Neural progenitor cell (in vitro differentiated cells): ENCODE results near the gene PTGDR. TPM values are rescaled to one million over a fixed set of nuclear protein-coding genes. Genes with fewer than 3 reads are reported as not detected.

Source experiments
- DNase-seq: peaks from one replicate; pipeline ENCODE4 v3.0.0-alpha.2; 2016; ENCODE audit warnings: low spot score
- H2AFZ ChIP-seq: fragments of 200-600 bp; sonication (generic); replicated peaks from 2 replicates; pipeline ENCODE4 v1.6.1; 2016; ENCODE audit warnings: antibody characterized with exemption
- H3F3A ChIP-seq: fragments of 200-600 bp; sonication (generic); 2 replicates; pipeline ENCODE4 v1.6.1; 2016; ENCODE audit warnings: antibody characterized with exemption, low read depth
- H3K27ac ChIP-seq: fragments of 200-600 bp; sonication (generic); 2 replicates; pipeline ENCODE4 v1.5.1; 2016; ENCODE audit warnings: mild to moderate bottlenecking
- H3K27me3 ChIP-seq: fragments of 200-600 bp; sonication (generic); 2 replicates; pipeline ENCODE4 v1.6.1; 2016; ENCODE audit warnings: mild to moderate bottlenecking, moderate library complexity
- H3K36me3 ChIP-seq: fragments of 200-600 bp; sonication (generic); 2 replicates; pipeline ENCODE4 v1.5.1; 2016
- H3K4me1 ChIP-seq: fragments of 200-600 bp; sonication (generic); 2 replicates; pipeline ENCODE4 v1.6.1; 2016; ENCODE audit warnings: mixed run types
- H3K4me2 ChIP-seq: fragments of 200-600 bp; sonication (generic); 2 replicates; pipeline ENCODE4 v1.6.1; 2016
- H3K4me3 ChIP-seq: fragments of 200-600 bp; sonication (generic); 2 replicates; pipeline ENCODE4 v1.5.1; 2016
- H3K79me2 ChIP-seq: fragments of 200-600 bp; sonication (generic); 2 replicates; pipeline ENCODE4 v1.6.1; 2016; ENCODE audit warnings: low read depth
- H3K9ac ChIP-seq: fragments of 200-600 bp; sonication (generic); 2 replicates; pipeline ENCODE4 v1.6.1; 2016
- H3K9me3 ChIP-seq: fragments of 200-600 bp; sonication (generic); 2 replicates; pipeline ENCODE4 v1.5.1; 2016; ENCODE audit warnings: low read depth
- H4K20me1 ChIP-seq: fragments of 200-600 bp; sonication (generic); 2 replicates; pipeline ENCODE4 v1.6.1; 2016; ENCODE audit warnings: low read depth
- H3K27ac Mint-ChIP-seq: 3 replicates; pipeline ENCODE4 v1.8.0; 2021; ENCODE audit warnings: mixed read lengths
- H3K27me3 Mint-ChIP-seq: 2 replicates; pipeline ENCODE4 v1.8.0; 2022; ENCODE audit warnings: low read depth, mild to moderate bottlenecking, inconsistent platforms, moderate library complexity, mixed read lengths; ENCODE audit not compliant: insufficient read depth
- H3K36me3 Mint-ChIP-seq: 3 replicates; pipeline ENCODE4 v1.8.0; 2021; ENCODE audit warnings: mixed read lengths
- H3K4me1 Mint-ChIP-seq: 3 replicates; pipeline ENCODE4 v1.8.0; 2021; ENCODE audit warnings: mixed read lengths
- H3K4me3 Mint-ChIP-seq: 3 replicates; pipeline ENCODE4 v1.8.0; 2021; ENCODE audit warnings: mild to moderate bottlenecking, moderate library complexity, mixed read lengths
- H3K9me3 Mint-ChIP-seq: 3 replicates; pipeline ENCODE4 v1.8.0; 2020; ENCODE audit warnings: mixed read lengths
- EZH2 ChIP-seq: fragments of 200-600 bp; sonication (generic); IDR thresholded peaks from 2 replicates; pipeline ENCODE4 v1.6.1; 2017; ENCODE audit warnings: antibody characterized with exemption, mild to moderate bottlenecking, moderate library complexity
- EZH2phosphoT487 ChIP-seq: fragments of 200-600 bp; sonication (generic); IDR thresholded peaks from 2 replicates; pipeline ENCODE4 v1.6.1; 2017; ENCODE audit warnings: antibody characterized with exemption
- total RNA-seq: library from RNA; depleted of rRNA; stranded (reverse); fragments of >200 nt; gene quantifications from 2 replicates; pipeline ENCODE4 v1.2.3, GENCODE V29; 2015; ENCODE audit warnings: low replicate concordance
- TF ChIP-seq, protein P1 (sequence below): fragments of 200-600 bp; sonication (generic); IDR thresholded peaks from 2 replicates; pipeline ENCODE4 v1.5.1; 2017; ENCODE audit warnings: antibody characterized with exemption, mild to moderate bottlenecking

Gene PTGDR
- total RNA-seq, 1 donor from 2014 or later: 0.58 TPM

DNA sequence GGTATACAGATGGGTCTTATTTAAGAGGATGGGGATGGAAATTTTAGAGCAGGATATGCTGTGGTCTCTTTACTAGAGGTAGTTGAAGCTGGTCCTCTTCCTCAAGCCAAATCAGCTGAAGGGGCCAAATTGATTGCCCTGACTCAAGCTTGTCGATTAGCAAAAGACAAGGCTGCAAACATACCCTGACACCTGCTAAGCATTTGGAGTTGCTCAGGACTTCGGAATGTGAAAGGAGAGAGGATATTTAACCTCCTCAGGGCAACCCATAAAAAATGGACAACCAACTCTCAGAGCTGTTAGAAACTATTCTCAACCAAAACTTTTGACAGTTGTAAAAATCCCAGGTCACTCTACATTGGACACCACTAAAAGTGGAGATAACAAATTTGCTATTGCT lies 15.6 kb downstream of the PTGDR start:
- Mint-ChIP-seq H3K9me3 (no peaks in the 10 kb centered on the region), H3K36me3 (no peaks in the 10 kb centered on the region)

DNA sequence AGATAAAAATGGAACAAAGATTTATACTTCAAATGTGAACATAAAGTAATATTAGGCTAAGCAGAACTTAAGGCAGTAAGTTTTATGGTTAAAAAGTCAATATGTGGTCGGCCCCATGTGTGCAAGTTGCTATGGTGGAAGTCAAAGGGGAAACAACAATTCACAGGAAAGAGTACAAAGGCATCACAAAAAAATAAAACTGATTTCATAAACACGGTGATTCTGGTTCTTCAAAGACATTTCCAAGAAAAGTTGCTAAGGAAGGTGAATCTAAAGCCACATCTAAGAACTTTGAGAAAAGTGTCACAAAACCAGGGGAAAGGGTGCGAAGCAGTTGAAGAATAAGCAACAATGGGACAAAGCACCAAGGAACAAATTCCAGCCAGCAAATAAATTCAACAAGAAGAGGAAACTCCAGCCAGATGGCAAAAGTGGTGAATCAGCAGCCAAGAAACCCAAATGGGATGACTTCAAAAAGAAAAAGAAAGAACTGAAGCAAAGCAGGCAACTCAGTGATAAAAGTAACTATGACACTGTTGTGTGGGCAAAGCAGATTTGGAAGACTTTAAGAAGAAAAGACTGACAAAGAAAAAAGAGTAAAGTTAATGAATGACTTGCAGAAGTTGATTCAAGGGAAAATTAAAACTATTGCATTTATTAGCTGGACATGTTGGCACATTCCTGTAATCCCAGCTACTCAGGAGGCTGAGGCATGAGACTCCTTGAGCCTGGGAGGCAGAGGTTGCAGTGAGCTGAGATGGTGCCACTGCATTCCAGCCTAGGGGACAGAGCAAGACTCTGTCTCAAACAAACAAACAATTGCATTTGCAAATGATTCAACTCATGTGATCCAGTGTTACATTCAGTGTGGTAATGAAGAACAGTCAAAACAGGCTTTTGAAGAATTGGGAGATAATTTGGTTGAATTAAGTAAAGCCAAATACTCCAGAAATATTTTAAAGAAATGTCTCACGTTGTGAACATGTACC lies 19.5 kb downstream of the PTGDR start:
- H3K36me3 Mint-ChIP-seq: no peaks in the 10 kb centered on the region
- no peak overlapping the region for H3K27ac Mint-ChIP-seq
- Histone ChIP-seq H3F3A (no peaks in the 10 kb centered on the region), H3K79me2 (no peaks in the 10 kb centered on the region), H3K4me3 (no peak overlapping the region), H3K4me2 (no peak overlapping the region), H3K4me1 (peaks cover 13% of the 10 kb centered on the region), H4K20me1 (no peaks in the 10 kb centered on the region), H2AFZ (no peak overlapping the region), H3K9me3 (peaks cover 2% of the 10 kb centered on the region), H3K27me3 (no peaks in the 10 kb centered on the region), H3K9ac (no peak overlapping the region), H3K36me3 (no peaks in the 10 kb centered on the region), H3K27ac (no peak overlapping the region)
- H3K4me1 Mint-ChIP-seq: no peaks in the 10 kb centered on the region
- peaks cover 4% of the 10 kb centered on the region for H3K27me3 Mint-ChIP-seq
- TF ChIP-seq EZH2phosphoT487: no peak
- TF ChIP-seq, protein P1, sequence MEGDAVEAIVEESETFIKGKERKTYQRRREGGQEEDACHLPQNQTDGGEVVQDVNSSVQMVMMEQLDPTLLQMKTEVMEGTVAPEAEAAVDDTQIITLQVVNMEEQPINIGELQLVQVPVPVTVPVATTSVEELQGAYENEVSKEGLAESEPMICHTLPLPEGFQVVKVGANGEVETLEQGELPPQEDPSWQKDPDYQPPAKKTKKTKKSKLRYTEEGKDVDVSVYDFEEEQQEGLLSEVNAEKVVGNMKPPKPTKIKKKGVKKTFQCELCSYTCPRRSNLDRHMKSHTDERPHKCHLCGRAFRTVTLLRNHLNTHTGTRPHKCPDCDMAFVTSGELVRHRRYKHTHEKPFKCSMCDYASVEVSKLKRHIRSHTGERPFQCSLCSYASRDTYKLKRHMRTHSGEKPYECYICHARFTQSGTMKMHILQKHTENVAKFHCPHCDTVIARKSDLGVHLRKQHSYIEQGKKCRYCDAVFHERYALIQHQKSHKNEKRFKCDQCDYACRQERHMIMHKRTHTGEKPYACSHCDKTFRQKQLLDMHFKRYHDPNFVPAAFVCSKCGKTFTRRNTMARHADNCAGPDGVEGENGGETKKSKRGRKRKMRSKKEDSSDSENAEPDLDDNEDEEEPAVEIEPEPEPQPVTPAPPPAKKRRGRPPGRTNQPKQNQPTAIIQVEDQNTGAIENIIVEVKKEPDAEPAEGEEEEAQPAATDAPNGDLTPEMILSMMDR: no peak
- no peak for TF ChIP-seq EZH2
- H3K4me3 Mint-ChIP-seq: no peak overlapping the region
- no peak for DNase-seq
- H3K9me3 Mint-ChIP-seq: no peaks in the 10 kb centered on the region

More for the DNA sequence above, 15.6 kb downstream of the PTGDR start:
- Histone ChIP-seq H3K4me3 (no peak overlapping the region), H4K20me1 (no peaks in the 10 kb centered on the region), H2AFZ (no peak overlapping the region), H3K4me2 (no peak overlapping the region), H3K9me3 (no peaks in the 10 kb centered on the region), H3K27me3 (no peaks in the 10 kb centered on the region), H3K36me3 (no peaks in the 10 kb centered on the region), H3K79me2 (no peaks in the 10 kb centered on the region), H3K9ac (no peak overlapping the region), H3K4me1 (peaks cover 13% of the 10 kb centered on the region), H3K27ac (no peak overlapping the region), H3F3A (no peaks in the 10 kb centered on the region)
- H3K27me3 Mint-ChIP-seq: peaks cover 2% of the 10 kb centered on the region
- DNase-seq: no peak
- TF ChIP-seq, protein P1: no peak
- no peak for TF ChIP-seq EZH2
- H3K27ac Mint-ChIP-seq: no peak overlapping the region
- H3K4me1 Mint-ChIP-seq: no peaks in the 10 kb centered on the region
- no peak overlapping the region for H3K4me3 Mint-ChIP-seq

DNA sequence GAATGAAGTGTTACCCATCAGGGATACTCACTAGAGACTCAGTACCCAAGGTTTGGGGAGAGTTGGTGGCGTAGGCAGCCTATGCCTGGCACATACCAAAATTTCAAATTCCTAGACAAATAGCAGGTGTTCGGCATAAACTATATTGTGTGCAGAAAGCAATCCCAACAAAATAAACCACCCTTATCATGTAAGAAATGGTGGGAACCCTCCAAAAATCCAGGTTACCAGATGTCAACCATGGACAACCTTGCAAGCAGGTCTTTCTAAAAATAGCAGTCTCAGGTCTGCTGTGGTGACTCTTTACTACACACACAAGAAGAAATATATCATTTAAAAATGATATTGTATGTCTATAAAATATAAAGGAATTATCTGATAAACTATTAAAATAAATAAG lies 28.9 kb downstream of the PTGDR start:
- peaks cover 2% of the 10 kb centered on the region for H3K27me3 Mint-ChIP-seq
- no peaks in the 10 kb centered on the region for H3K4me1 Mint-ChIP-seq
- H3K9ac ChIP-seq: no peak overlapping the region
- no peak overlapping the region for H3K27ac ChIP-seq
- H3K36me3 Mint-ChIP-seq: no peaks in the 10 kb centered on the region
- H3K4me1 ChIP-seq: no peaks in the 10 kb centered on the region
- H3K9me3 ChIP-seq: peaks cover 4% of the 10 kb centered on the region
- no peak for DNase-seq
- no peak overlapping the region for H3K4me2 ChIP-seq
- H3K79me2 ChIP-seq: no peaks in the 10 kb centered on the region
- no peaks in the 10 kb centered on the region for H3F3A ChIP-seq
- TF ChIP-seq EZH2phosphoT487: no peak
- no peak for TF ChIP-seq EZH2
- TF ChIP-seq, protein P1: no peak
- H3K4me3 Mint-ChIP-seq: no peak overlapping the region
- H3K9me3 Mint-ChIP-seq: no peaks in the 10 kb centered on the region
- H3K27ac Mint-ChIP-seq: no peak overlapping the region
- no peaks in the 10 kb centered on the region for H3K36me3 ChIP-seq
- H4K20me1 ChIP-seq: no peaks in the 10 kb centered on the region
- H2AFZ ChIP-seq: no peak overlapping the region
- no peak overlapping the region for H3K4me3 ChIP-seq
- H3K27me3 ChIP-seq: no peaks in the 10 kb centered on the region
